Astrocyte (in vitro differentiated cells and primary cell): Measurements from ENCODE around the gene FSTL1.

Source experiments
- EZH2 ChIP-seq: IDR thresholded peaks from 2 replicates; pipeline ENCODE4 v1.6.1; 2012; ENCODE audit warnings: mild to moderate bottlenecking, low read length, inconsistent platforms; ENCODE audit not compliant: insufficient read depth
- TF ChIP-seq, protein P1 (sequence below): IDR thresholded peaks from 2 replicates; pipeline ENCODE4 v1.5.1; 2011; ENCODE audit warnings: low read depth, mild to moderate bottlenecking, inconsistent platforms, low read length, moderate library complexity; ENCODE audit not compliant: insufficient read depth

DNA sequence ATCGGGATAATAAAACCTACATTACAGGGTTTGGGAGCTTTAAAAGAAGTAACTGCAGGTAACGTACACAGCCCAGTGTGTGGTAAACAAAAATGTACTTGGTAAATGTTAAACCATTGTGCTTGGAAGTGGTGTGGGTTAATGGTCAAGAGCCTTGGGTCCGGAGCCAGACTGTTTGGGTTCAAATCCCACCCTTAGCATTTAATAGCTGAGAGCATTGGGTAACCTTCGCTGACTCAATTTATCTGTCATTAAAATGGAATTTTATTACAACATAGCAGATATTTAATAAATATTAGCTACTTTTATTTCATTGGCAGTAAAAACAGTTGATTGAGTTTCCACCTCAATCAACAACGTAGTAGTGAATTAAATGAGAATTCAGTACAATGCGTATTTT is 1.5 kb downstream of the FSTL1 start:
- TF ChIP-seq EZH2: no peak
- TF ChIP-seq, protein P1, sequence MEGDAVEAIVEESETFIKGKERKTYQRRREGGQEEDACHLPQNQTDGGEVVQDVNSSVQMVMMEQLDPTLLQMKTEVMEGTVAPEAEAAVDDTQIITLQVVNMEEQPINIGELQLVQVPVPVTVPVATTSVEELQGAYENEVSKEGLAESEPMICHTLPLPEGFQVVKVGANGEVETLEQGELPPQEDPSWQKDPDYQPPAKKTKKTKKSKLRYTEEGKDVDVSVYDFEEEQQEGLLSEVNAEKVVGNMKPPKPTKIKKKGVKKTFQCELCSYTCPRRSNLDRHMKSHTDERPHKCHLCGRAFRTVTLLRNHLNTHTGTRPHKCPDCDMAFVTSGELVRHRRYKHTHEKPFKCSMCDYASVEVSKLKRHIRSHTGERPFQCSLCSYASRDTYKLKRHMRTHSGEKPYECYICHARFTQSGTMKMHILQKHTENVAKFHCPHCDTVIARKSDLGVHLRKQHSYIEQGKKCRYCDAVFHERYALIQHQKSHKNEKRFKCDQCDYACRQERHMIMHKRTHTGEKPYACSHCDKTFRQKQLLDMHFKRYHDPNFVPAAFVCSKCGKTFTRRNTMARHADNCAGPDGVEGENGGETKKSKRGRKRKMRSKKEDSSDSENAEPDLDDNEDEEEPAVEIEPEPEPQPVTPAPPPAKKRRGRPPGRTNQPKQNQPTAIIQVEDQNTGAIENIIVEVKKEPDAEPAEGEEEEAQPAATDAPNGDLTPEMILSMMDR: no peak
